ENCODE results near the gene SLIT2. TPM values are rescaled to one million over a fixed set of nuclear protein-coding genes. Genes with fewer than 3 reads are reported as not detected.

Gene SLIT2
- total RNA-seq, 1 experiment from 2014 or later = 3.8 TPM

DNA sequence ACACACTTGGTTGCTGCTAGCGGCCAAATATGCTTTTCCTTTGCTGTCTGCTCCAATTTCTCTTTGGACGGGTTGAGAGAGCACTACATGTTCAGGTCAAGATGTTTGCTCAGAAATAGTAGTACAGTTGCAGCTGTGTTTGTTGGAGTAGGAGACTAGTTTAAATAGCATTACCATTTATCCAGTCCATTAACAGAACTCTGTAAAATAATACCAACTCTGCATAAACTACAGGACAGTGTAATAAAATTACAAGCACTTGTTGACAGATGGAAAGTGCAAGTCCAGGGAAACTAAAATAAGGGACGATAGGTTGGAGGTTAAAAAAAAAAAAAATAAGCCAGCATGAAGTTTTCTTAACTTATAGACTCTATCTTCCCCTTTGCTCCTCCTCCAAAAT, 20.2 kb downstream of the SLIT2 start:
- BruUV-seq (replicated peaks) = no TSS peak
- H3K4me1 ChIP-seq (ENCODE audit: control insufficient read depth in 1 of 2, insufficient read depth in 2 of 2, low read length in 2 of 2) = no peaks in the 10 kb centered on the region
- H3K9me2 ChIP-seq (ENCODE audit: insufficient read depth) = peaks cover 3% of the 10 kb centered on the region; the same call in 1 of the 2 replicates
- H3K79me2 ChIP-seq (ENCODE audit: insufficient read depth, low read length) = no peaks in the 10 kb centered on the region
- H3K27ac ChIP-seq (ENCODE audit: low read depth, low read length) = no peak overlapping the region
- ChIA-PET RAD21 (ENCODE audit: low non-redundant PET in 1 of 2, low total read pairs in 2 of 2, uncharacterized antibody in 2 of 2, unreplicated experiment in 2 of 2) (no interaction called here), CTCF (no interaction called here), POLR2A (no interaction called here)
- no peaks in the 10 kb centered on the region for H3K27me3 ChIP-seq (ENCODE audit: insufficient read depth, low read length)
- H3K9me3 ChIP-seq (ENCODE audit: control insufficient read depth in 1 of 2, insufficient read depth in 1 of 2, low read depth in 1 of 2, low read length in 2 of 2) = no peaks in the 10 kb centered on the region
- no peak for DNase-seq (ENCODE audit: low read depth, low spot score)
- no peak for ATAC-seq
- no peak overlapping the region for H3K9ac ChIP-seq (ENCODE audit: low read length)
- intact Hi-C loops (cut with micrococcal nuclease) = no loop called here
- no peak overlapping the region for H3K4me2 ChIP-seq (ENCODE audit: low read length)
- no peak overlapping the region for H3K4me3 ChIP-seq (replicated peaks in 1 of 2; ENCODE audit: low read depth in 1 of 2, low read length in 2 of 2)
- no peak overlapping the region for H2AFZ ChIP-seq (ENCODE audit: low read depth, low read length, poor library complexity, severe bottlenecking)
- no peak for TF ChIP-seq TCF7L2 (IDR thresholded peaks at IDR 0.05; ENCODE audit: borderline replicate concordance, extremely low read depth, insufficient read depth, insufficient read length)
- TF ChIP-seq ZNF274 (IDR thresholded peaks at IDR 0.05; ENCODE audit: low read depth, low read length) = no peak
- no peak for TF ChIP-seq SP1 (IDR thresholded peaks at IDR 0.05; ENCODE audit: low read depth)
- H3K36me3 ChIP-seq (ENCODE audit: control insufficient read depth in 1 of 2, insufficient read depth in 2 of 2, low read length in 2 of 2) = no peaks in the 10 kb centered on the region
- H4K20me1 ChIP-seq (ENCODE audit: insufficient read depth) = no peaks in the 10 kb centered on the region; the same call in 1 of the 2 replicates

DNA sequence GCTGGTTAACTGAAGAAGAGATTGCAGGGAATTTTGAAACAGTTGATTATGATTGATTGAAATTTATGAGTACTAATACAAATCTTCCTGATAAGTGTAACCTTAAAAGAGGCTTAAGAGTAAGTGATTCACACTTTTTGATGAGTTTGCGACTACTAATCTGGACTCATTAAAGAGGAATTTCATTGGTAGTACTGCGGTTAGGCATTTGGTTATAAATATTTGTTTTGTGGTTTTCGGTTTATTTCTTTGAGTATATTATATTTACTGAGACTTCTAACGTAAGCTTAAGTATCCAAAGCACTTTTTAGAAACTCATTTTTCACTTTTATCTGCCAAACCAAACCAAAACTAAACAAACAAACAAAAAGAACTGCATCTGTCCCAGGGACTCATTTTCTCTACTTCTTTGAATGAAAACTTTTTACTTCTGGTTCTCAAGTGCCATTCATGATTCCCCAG, 20.7 kb downstream of the SLIT2 start:
- no TSS peak for BruUV-seq (replicated peaks)
- Histone ChIP-seq H3K79me2 (ENCODE audit: insufficient read depth, low read length) (no peaks in the 10 kb centered on the region), H3K27ac (ENCODE audit: low read depth, low read length) (no peak overlapping the region), H3K4me1 (ENCODE audit: control insufficient read depth in 1 of 2, insufficient read depth in 2 of 2, low read length in 2 of 2) (no peaks in the 10 kb centered on the region), H3K9me3 (ENCODE audit: control insufficient read depth in 1 of 2, insufficient read depth in 1 of 2, low read depth in 1 of 2, low read length in 2 of 2) (no peaks in the 10 kb centered on the region), H3K9ac (ENCODE audit: low read length) (no peak overlapping the region), H2AFZ (ENCODE audit: low read depth, low read length, poor library complexity, severe bottlenecking) (no peak overlapping the region), H3K4me3 (replicated peaks in 1 of 2; ENCODE audit: low read depth in 1 of 2, low read length in 2 of 2) (no peak overlapping the region), H3K36me3 (ENCODE audit: control insufficient read depth in 1 of 2, insufficient read depth in 2 of 2, low read length in 2 of 2) (no peaks in the 10 kb centered on the region), H4K20me1 (ENCODE audit: insufficient read depth) (no peaks in the 10 kb centered on the region; the same call in 1 of the 2 replicates), H3K4me2 (ENCODE audit: low read length) (no peak overlapping the region), H3K27me3 (ENCODE audit: insufficient read depth, low read length) (no peaks in the 10 kb centered on the region), H3K9me2 (ENCODE audit: insufficient read depth) (peaks cover 3% of the 10 kb centered on the region; the same call in 1 of the 2 replicates)
- RAD21 ChIA-PET (ENCODE audit: low non-redundant PET in 1 of 2, low total read pairs in 2 of 2, uncharacterized antibody in 2 of 2, unreplicated experiment in 2 of 2) = no interaction called here
- DNase-seq (ENCODE audit: low read depth, low spot score) (no peak), ATAC-seq (no peak)
- POLR2A ChIA-PET = no interaction called here
- intact Hi-C loops (cut with micrococcal nuclease) = no loop called here
- CTCF ChIA-PET = no interaction called here
- TF ChIP-seq, protein P1, sequence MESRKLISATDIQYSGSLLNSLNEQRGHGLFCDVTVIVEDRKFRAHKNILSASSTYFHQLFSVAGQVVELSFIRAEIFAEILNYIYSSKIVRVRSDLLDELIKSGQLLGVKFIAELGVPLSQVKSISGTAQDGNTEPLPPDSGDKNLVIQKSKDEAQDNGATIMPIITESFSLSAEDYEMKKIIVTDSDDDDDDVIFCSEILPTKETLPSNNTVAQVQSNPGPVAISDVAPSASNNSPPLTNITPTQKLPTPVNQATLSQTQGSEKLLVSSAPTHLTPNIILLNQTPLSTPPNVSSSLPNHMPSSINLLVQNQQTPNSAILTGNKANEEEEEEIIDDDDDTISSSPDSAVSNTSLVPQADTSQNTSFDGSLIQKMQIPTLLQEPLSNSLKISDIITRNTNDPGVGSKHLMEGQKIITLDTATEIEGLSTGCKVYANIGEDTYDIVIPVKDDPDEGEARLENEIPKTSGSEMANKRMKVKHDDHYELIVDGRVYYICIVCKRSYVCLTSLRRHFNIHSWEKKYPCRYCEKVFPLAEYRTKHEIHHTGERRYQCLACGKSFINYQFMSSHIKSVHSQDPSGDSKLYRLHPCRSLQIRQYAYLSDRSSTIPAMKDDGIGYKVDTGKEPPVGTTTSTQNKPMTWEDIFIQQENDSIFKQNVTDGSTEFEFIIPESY (IDR thresholded peaks at IDR 0.05; ENCODE audit: extremely low read depth, insufficient replicate concordance, low read length) = no peak
- TF ChIP-seq RAD21 (IDR thresholded peaks at IDR 0.05; ENCODE audit: low read depth) (no peak), JUND (IDR thresholded peaks at IDR 0.05) (no peak), ZFX (IDR thresholded peaks at IDR 0.05) (no peak), YY1 (IDR thresholded peaks at IDR 0.05; ENCODE audit: extremely low read depth, insufficient replicate concordance, low read depth, low read length) (no peak)

Data from HCT116 (cell line).